Colonic mucosa (tissue), 4 donors: Measurements from ENCODE around the gene SH3RF1. TPM values are rescaled to one million over a fixed set of nuclear protein-coding genes. Genes with fewer than 3 reads are reported as not detected.

Experiments used
- DNase-seq: peaks from one replicate; pipeline ENCODE4 v3.0.0-alpha.2; 2020
- H3K27ac ChIP-seq: fragments of 200-600 bp; one replicate; pipeline ENCODE4 v1.8.0; 2021
- H3K27me3 ChIP-seq: fragments of 200-600 bp; one replicate; pipeline ENCODE4 v1.8.0; 2021
- H3K36me3 ChIP-seq: fragments of 200-600 bp; one replicate; pipeline ENCODE4 v1.8.0; 2021
- H3K4me1 ChIP-seq: fragments of 200-600 bp; one replicate; pipeline ENCODE4 v1.8.0; 2021; ENCODE audit warnings: mild to moderate bottlenecking
- H3K4me3 ChIP-seq: fragments of 200-600 bp; one replicate; pipeline ENCODE4 v1.8.0; 2021
- H3K9ac ChIP-seq, 2 donors: one replicate each; pipeline ENCODE4 v1.7.0; 2013; ENCODE audit warnings: control low read depth in 2 of 2, low read depth in 2 of 2, low read length in 2 of 2
- H3K9me3 ChIP-seq: fragments of 200-600 bp; one replicate; pipeline ENCODE4 v1.8.0; 2021
- intact Hi-C: fragments of 100-400 bp; cut with DNase I; formaldehyde crosslinking; loops from one replicate; pipeline ENCODE4 v1.14.1; 2022
- total RNA-seq, 2 donors: library from RNA; stranded (reverse); fragmentation: NEBNext Ultra II Directional in 1 of 2; extraction: Animal tissue kit (Norgen Biotek cat#: 25700) in 1 of 2; gene quantifications; one replicate each; pipeline ENCODE4 v1.2.1, GENCODE V29; 2021
- TF ChIP-seq, protein P1 (sequence below): fragments of 200-600 bp; IDR thresholded peaks from one replicate; pipeline ENCODE4 v1.8.0; 2022; ENCODE audit warnings: antibody characterized with exemption, mild to moderate bottlenecking
- donor health status: healthy.
- donor health status: DM: no; HTN: no; CAD: no.
- donor health status: DM: no; HTN: no; CAD: no.

The SH3RF1 gene
- total RNA-seq, 2 donors from 2014 or later, result 50.2 to 77.1 TPM

- no peaks in the 10 kb centered on the region for H3K4me1 ChIP-seq
- DNase-seq, result no peak
- no peak overlapping the region for H3K4me3 ChIP-seq
- intact Hi-C loops, result no loop called here
- TF ChIP-seq, protein P1, sequence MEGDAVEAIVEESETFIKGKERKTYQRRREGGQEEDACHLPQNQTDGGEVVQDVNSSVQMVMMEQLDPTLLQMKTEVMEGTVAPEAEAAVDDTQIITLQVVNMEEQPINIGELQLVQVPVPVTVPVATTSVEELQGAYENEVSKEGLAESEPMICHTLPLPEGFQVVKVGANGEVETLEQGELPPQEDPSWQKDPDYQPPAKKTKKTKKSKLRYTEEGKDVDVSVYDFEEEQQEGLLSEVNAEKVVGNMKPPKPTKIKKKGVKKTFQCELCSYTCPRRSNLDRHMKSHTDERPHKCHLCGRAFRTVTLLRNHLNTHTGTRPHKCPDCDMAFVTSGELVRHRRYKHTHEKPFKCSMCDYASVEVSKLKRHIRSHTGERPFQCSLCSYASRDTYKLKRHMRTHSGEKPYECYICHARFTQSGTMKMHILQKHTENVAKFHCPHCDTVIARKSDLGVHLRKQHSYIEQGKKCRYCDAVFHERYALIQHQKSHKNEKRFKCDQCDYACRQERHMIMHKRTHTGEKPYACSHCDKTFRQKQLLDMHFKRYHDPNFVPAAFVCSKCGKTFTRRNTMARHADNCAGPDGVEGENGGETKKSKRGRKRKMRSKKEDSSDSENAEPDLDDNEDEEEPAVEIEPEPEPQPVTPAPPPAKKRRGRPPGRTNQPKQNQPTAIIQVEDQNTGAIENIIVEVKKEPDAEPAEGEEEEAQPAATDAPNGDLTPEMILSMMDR, result no peak
- no peaks in the 10 kb centered on the region for H3K9me3 ChIP-seq
- no peak overlapping the region for H3K27ac ChIP-seq
- no peaks in the 10 kb centered on the region for H3K36me3 ChIP-seq
- H3K9ac ChIP-seq, result no peak overlapping the region
- no peaks in the 10 kb centered on the region for H3K27me3 ChIP-seq
These were observed 55.1 kb downstream of the SH3RF1 start for GRCh38 chr4:169215656-169216055.

GRCh38 chr4:169212981-169213380 lies 57.8 kb downstream of the SH3RF1 start:
- no peak overlapping the region for H3K9ac ChIP-seq
- H3K27me3 ChIP-seq, result no peaks in the 10 kb centered on the region
- TF ChIP-seq, protein P1, result no peak
- DNase-seq, result no peak
- H3K4me3 ChIP-seq, result no peak overlapping the region
- peaks cover 3% of the 10 kb centered on the region for H3K4me1 ChIP-seq
- H3K36me3 ChIP-seq, result no peaks in the 10 kb centered on the region
- no peaks in the 10 kb centered on the region for H3K9me3 ChIP-seq
- H3K27ac ChIP-seq, result no peak overlapping the region
- intact Hi-C loops, result no loop called here

GRCh38 chr4:169210504-169211118 lies 60.1 kb downstream of the SH3RF1 start:
- TF ChIP-seq, protein P1, result no peak
- H3K27ac ChIP-seq, result no peak overlapping the region
- H3K9me3 ChIP-seq, result no peaks in the 10 kb centered on the region
- H3K27me3 ChIP-seq, result no peaks in the 10 kb centered on the region
- H3K36me3 ChIP-seq, result no peaks in the 10 kb centered on the region
- intact Hi-C loops, result no loop called here
- H3K4me3 ChIP-seq, result no peak overlapping the region
- no peak overlapping the region for H3K9ac ChIP-seq
- no peak for DNase-seq
- peaks cover 3% of the 10 kb centered on the region for H3K4me1 ChIP-seq

- no peaks in the 10 kb centered on the region for H3K9me3 ChIP-seq
- H3K9ac ChIP-seq, result no peak overlapping the region
- no peaks in the 10 kb centered on the region for H3K36me3 ChIP-seq
- TF ChIP-seq, protein P1, result no peak
- no peaks in the 10 kb centered on the region for H3K27me3 ChIP-seq
- H3K4me1 ChIP-seq, result peaks cover 3% of the 10 kb centered on the region
- DNase-seq, result no peak
- H3K4me3 ChIP-seq, result no peak overlapping the region
- no peak overlapping the region for H3K27ac ChIP-seq
- intact Hi-C loops, result no loop called here
These were observed 61.3 kb downstream of the SH3RF1 start for GRCh38 chr4:169209388-169209883.

GRCh38 chr4:169208516-169208915 lies 62.2 kb downstream of the SH3RF1 start:
- no peaks in the 10 kb centered on the region for H3K9me3 ChIP-seq
- no peaks in the 10 kb centered on the region for H3K36me3 ChIP-seq
- H3K27ac ChIP-seq, result no peak overlapping the region
- H3K9ac ChIP-seq, result no peak overlapping the region
- TF ChIP-seq, protein P1, result no peak
- no peak for DNase-seq
- no peak overlapping the region for H3K4me3 ChIP-seq
- intact Hi-C loops, result no loop called here
- H3K27me3 ChIP-seq, result no peaks in the 10 kb centered on the region
- peaks cover 3% of the 10 kb centered on the region for H3K4me1 ChIP-seq
